WTC11 (cell line): ENCODE data around the gene UBL4B. TPM values are rescaled to one million over a fixed set of nuclear protein-coding genes. Genes with fewer than 3 reads are reported as not detected.

Source experiments
- ATAC-seq: fragments of 200-7000 bp; cut with Tn5 transposase; 2 replicates; pipeline ENCODE4 v1.10.0; 2021; ENCODE audit warnings: mild to moderate bottlenecking, moderate library complexity
- CTCF ChIA-PET: fragments of 300-600 bp; sonication (Branson Sonifier 250); formaldehyde crosslinking; loops from one replicate; lab custom pipeline; 2021; ENCODE audit warnings: antibody characterized with exemption; lab: Charles Lee
- POLR2A ChIA-PET: fragments of 350-600 bp; sonication (Branson Sonifier 250); formaldehyde crosslinking; loops from one replicate; lab custom pipeline; 2021; ENCODE audit warnings: antibody characterized with exemption; lab: Charles Lee
- DNase-seq: peaks from one replicate; pipeline ENCODE4 v3.0.0; 2021; ENCODE audit warnings: low spot score
- H3K27ac Mint-ChIP-seq: 2 replicates; pipeline ENCODE4 v1.8.0; 2021; ENCODE audit warnings: mixed read lengths
- H3K27me3 Mint-ChIP-seq: 2 replicates; pipeline ENCODE4 v1.8.0; 2021; ENCODE audit warnings: low read depth, mild to moderate bottlenecking, moderate library complexity, mixed read lengths
- H3K36me3 Mint-ChIP-seq: 2 replicates; pipeline ENCODE4 v1.8.0; 2021; ENCODE audit warnings: mixed read lengths
- H3K4me1 Mint-ChIP-seq: 2 replicates; pipeline ENCODE4 v1.8.0; 2022; ENCODE audit warnings: mixed read lengths
- H3K4me3 Mint-ChIP-seq: 2 replicates; pipeline ENCODE4 v1.8.0; 2021; ENCODE audit warnings: mild to moderate bottlenecking, moderate library complexity, mixed read lengths
- H3K9me3 Mint-ChIP-seq: 2 replicates; pipeline ENCODE4 v1.8.0; 2021; ENCODE audit warnings: mixed read lengths
- ATF1 ChIP-seq: sonication (generic); formaldehyde crosslinking; IDR thresholded peaks from 2 replicates; pipeline ENCODE4 v1.8.1; 2023; ENCODE audit warnings: mild to moderate bottlenecking, moderate library complexity, missing genetic modification reagents
- E2F5 ChIP-seq: sonication (generic); formaldehyde crosslinking; IDR thresholded peaks from 2 replicates; pipeline ENCODE4 v1.8.1; 2022; ENCODE audit warnings: mild to moderate bottlenecking, moderate library complexity, missing genetic modification reagents
- ESRRA ChIP-seq: sonication (generic); formaldehyde crosslinking; IDR thresholded peaks from 2 replicates; pipeline ENCODE4 v1.8.1; 2022; ENCODE audit warnings: mild to moderate bottlenecking, missing genetic modification reagents, borderline replicate concordance
- FOXK1 ChIP-seq: sonication (generic); formaldehyde crosslinking; IDR thresholded peaks from 2 replicates; pipeline ENCODE4 v1.8.0; 2022; ENCODE audit warnings: mild to moderate bottlenecking, moderate library complexity, missing genetic modification reagents
- JAZF1 ChIP-seq: fragments of 250-450 bp; sonication (Bioruptor Pico); IDR thresholded peaks from 2 replicates; pipeline ENCODE4 v1.9.0; 2021; ENCODE audit warnings: moderate library complexity, mild to moderate bottlenecking, inconsistent platforms
- NFATC4 ChIP-seq: fragments of 250-450 bp; sonication (Bioruptor Pico); IDR thresholded peaks from 2 replicates; pipeline ENCODE4 v1.9.0; 2021; ENCODE audit warnings: mild to moderate bottlenecking
- NFYB ChIP-seq: sonication (generic); formaldehyde crosslinking; conservative IDR thresholded peaks from 2 replicates; pipeline ENCODE4 v1.8.0; 2022; ENCODE audit warnings: low read depth, missing genetic modification reagents
- PREB ChIP-seq: sonication (generic); formaldehyde crosslinking; IDR thresholded peaks from 2 replicates; pipeline ENCODE4 v1.8.1; 2022; ENCODE audit warnings: mild to moderate bottlenecking, missing genetic modification reagents, moderate library complexity, borderline replicate concordance
- SMAD4 ChIP-seq: sonication (generic); formaldehyde crosslinking; IDR thresholded peaks from 2 replicates; pipeline ENCODE4 v1.8.0; 2022; ENCODE audit warnings: mild to moderate bottlenecking, missing genetic modification reagents
- SOX15 ChIP-seq: fragments of 250-450 bp; sonication (Bioruptor Pico); IDR thresholded peaks from 2 replicates; pipeline ENCODE4 v1.9.0; 2021; ENCODE audit warnings: mild to moderate bottlenecking
- SP1 ChIP-seq: sonication (generic); formaldehyde crosslinking; conservative IDR thresholded peaks from 2 replicates; pipeline ENCODE4 v1.8.1; 2022; ENCODE audit warnings: missing genetic modification reagents
- USF1 ChIP-seq: sonication (generic); formaldehyde crosslinking; IDR thresholded peaks from 2 replicates; pipeline ENCODE4 v1.8.0; 2022; ENCODE audit warnings: mild to moderate bottlenecking, missing genetic modification reagents
- ZBTB21 ChIP-seq: sonication (generic); formaldehyde crosslinking; IDR thresholded peaks from 2 replicates; pipeline ENCODE4 v1.8.1; 2023; ENCODE audit warnings: mild to moderate bottlenecking, missing genetic modification reagents, borderline replicate concordance
- ZMAT4 ChIP-seq: fragments of 250-450 bp; sonication (Bioruptor Pico); IDR thresholded peaks from 2 replicates; pipeline ENCODE4 v1.9.0; 2021; ENCODE audit warnings: mild to moderate bottlenecking
- ZNF416 ChIP-seq: fragments of 250-450 bp; sonication (Bioruptor Pico); IDR thresholded peaks from 2 replicates; pipeline ENCODE4 v1.9.0; 2021; ENCODE audit warnings: mild to moderate bottlenecking, inconsistent platforms
- ZSCAN18 ChIP-seq: fragments of 250-450 bp; sonication (Bioruptor Pico); IDR thresholded peaks from 2 replicates; pipeline ENCODE4 v2.1.2; 2022; ENCODE audit warnings: mild to moderate bottlenecking, moderate library complexity
- total RNA-seq: library from RNA; stranded (reverse); gene quantifications from 3 replicates; pipeline ENCODE4 v1.2.3, GENCODE V29; 2021
- TF ChIP-seq, protein P1 (sequence below): sonication (generic); formaldehyde crosslinking; IDR thresholded peaks from 2 replicates; pipeline ENCODE4 v1.8.0; 2022; ENCODE audit warnings: mild to moderate bottlenecking, missing genetic modification reagents
- TF ChIP-seq, protein P2 (sequence below): fragments of 200-600 bp; IDR thresholded peaks from 2 replicates; pipeline ENCODE4 v1.8.0; 2022; ENCODE audit warnings: antibody characterized with exemption
- TF ChIP-seq, protein P3 (sequence below): sonication (generic); formaldehyde crosslinking; IDR thresholded peaks from 2 replicates; pipeline ENCODE4 v1.8.1; 2023; ENCODE audit warnings: mild to moderate bottlenecking, missing genetic modification reagents
- TF ChIP-seq, protein P4 (sequence below): sonication (generic); formaldehyde crosslinking; IDR thresholded peaks from 2 replicates; pipeline ENCODE4 v1.8.1; 2023; ENCODE audit warnings: mild to moderate bottlenecking, missing genetic modification reagents, moderate library complexity
- TF ChIP-seq, protein P5 (sequence below): sonication (generic); formaldehyde crosslinking; IDR thresholded peaks from 2 replicates; pipeline ENCODE4 v1.8.1; 2022; ENCODE audit warnings: missing genetic modification reagents, borderline replicate concordance

The UBL4B gene
- total RNA-seq, 1 experiment from 2014 or later: 0.11 TPM

GRCh38 chr1:110106013-110106941, 6.0 kb upstream of the UBL4B start:
- H3K27me3 Mint-ChIP-seq: no peaks in the 10 kb centered on the region
- TF ChIP-seq FOXK1 (no peak), ZNF416 (CRISPR knock-in tag) (no peak), ZSCAN18 (no peak), ZMAT4 (CRISPR knock-in tag) (no peak), ZBTB21 (CRISPR knock-in tag) (no peak), USF1 (CRISPR knock-in tag) (peak; percentile 64; the same call in 1 of the 2 replicates), NFYB (CRISPR knock-in tag) (no peak), SOX15 (CRISPR knock-in tag) (no peak), ESRRA (CRISPR knock-in tag) (no peak), JAZF1 (no peak), SP1 (no peak)
- TF ChIP-seq, protein P1, sequence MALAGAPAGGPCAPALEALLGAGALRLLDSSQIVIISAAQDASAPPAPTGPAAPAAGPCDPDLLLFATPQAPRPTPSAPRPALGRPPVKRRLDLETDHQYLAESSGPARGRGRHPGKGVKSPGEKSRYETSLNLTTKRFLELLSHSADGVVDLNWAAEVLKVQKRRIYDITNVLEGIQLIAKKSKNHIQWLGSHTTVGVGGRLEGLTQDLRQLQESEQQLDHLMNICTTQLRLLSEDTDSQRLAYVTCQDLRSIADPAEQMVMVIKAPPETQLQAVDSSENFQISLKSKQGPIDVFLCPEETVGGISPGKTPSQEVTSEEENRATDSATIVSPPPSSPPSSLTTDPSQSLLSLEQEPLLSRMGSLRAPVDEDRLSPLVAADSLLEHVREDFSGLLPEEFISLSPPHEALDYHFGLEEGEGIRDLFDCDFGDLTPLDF (CRISPR knock-in tag): no peak
- TF ChIP-seq, protein P2, sequence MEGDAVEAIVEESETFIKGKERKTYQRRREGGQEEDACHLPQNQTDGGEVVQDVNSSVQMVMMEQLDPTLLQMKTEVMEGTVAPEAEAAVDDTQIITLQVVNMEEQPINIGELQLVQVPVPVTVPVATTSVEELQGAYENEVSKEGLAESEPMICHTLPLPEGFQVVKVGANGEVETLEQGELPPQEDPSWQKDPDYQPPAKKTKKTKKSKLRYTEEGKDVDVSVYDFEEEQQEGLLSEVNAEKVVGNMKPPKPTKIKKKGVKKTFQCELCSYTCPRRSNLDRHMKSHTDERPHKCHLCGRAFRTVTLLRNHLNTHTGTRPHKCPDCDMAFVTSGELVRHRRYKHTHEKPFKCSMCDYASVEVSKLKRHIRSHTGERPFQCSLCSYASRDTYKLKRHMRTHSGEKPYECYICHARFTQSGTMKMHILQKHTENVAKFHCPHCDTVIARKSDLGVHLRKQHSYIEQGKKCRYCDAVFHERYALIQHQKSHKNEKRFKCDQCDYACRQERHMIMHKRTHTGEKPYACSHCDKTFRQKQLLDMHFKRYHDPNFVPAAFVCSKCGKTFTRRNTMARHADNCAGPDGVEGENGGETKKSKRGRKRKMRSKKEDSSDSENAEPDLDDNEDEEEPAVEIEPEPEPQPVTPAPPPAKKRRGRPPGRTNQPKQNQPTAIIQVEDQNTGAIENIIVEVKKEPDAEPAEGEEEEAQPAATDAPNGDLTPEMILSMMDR: peak; percentile 81
- TF ChIP-seq, protein P3, sequence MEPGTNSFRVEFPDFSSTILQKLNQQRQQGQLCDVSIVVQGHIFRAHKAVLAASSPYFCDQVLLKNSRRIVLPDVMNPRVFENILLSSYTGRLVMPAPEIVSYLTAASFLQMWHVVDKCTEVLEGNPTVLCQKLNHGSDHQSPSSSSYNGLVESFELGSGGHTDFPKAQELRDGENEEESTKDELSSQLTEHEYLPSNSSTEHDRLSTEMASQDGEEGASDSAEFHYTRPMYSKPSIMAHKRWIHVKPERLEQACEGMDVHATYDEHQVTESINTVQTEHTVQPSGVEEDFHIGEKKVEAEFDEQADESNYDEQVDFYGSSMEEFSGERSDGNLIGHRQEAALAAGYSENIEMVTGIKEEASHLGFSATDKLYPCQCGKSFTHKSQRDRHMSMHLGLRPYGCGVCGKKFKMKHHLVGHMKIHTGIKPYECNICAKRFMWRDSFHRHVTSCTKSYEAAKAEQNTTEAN (CRISPR knock-in tag): no peak
- TF ChIP-seq, protein P4, sequence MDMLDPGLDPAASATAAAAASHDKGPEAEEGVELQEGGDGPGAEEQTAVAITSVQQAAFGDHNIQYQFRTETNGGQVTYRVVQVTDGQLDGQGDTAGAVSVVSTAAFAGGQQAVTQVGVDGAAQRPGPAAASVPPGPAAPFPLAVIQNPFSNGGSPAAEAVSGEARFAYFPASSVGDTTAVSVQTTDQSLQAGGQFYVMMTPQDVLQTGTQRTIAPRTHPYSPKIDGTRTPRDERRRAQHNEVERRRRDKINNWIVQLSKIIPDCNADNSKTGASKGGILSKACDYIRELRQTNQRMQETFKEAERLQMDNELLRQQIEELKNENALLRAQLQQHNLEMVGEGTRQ: no peak
- no peak overlapping the region for H3K4me3 Mint-ChIP-seq
- DNase-seq: peak; percentile 83
- H3K4me1 Mint-ChIP-seq: no peaks in the 10 kb centered on the region
- no peaks in the 10 kb centered on the region for H3K9me3 Mint-ChIP-seq
- CTCF ChIA-PET: interaction anchor here (0.6 to 11.3 kb wide), 42 partner anchors 8 to 677 kb away, joined by 3 to 291 read pairs (median 4); partner anchors contain the start of genes SLC6A17 and STRIP1
- ATAC-seq: peak; percentile 97
- POLR2A ChIA-PET: interaction anchor here (1.1 kb wide), 2 partner anchors 15 to 18 kb away, joined by 3 to 5 read pairs; no protein-coding TSS in a partner anchor
- H3K27ac Mint-ChIP-seq: no peak overlapping the region
- no peaks in the 10 kb centered on the region for H3K36me3 Mint-ChIP-seq

- ChIA-PET CTCF (interaction anchor here (0.7 to 3.2 kb wide), 3 partner anchors 9 to 49 kb away, joined by 3 to 18 read pairs (median 3); no protein-coding TSS in a partner anchor), POLR2A (no interaction called here)
- no peaks in the 10 kb centered on the region for H3K27me3 Mint-ChIP-seq
- H3K4me1 Mint-ChIP-seq: no peaks in the 10 kb centered on the region
- H3K27ac Mint-ChIP-seq: no peak overlapping the region
- ATAC-seq (no peak), DNase-seq (no peak)
- H3K9me3 Mint-ChIP-seq: no peaks in the 10 kb centered on the region
- no peak overlapping the region for H3K4me3 Mint-ChIP-seq
- no peaks in the 10 kb centered on the region for H3K36me3 Mint-ChIP-seq
- no peak for TF ChIP-seq ATF1
- TF ChIP-seq, protein P5, sequence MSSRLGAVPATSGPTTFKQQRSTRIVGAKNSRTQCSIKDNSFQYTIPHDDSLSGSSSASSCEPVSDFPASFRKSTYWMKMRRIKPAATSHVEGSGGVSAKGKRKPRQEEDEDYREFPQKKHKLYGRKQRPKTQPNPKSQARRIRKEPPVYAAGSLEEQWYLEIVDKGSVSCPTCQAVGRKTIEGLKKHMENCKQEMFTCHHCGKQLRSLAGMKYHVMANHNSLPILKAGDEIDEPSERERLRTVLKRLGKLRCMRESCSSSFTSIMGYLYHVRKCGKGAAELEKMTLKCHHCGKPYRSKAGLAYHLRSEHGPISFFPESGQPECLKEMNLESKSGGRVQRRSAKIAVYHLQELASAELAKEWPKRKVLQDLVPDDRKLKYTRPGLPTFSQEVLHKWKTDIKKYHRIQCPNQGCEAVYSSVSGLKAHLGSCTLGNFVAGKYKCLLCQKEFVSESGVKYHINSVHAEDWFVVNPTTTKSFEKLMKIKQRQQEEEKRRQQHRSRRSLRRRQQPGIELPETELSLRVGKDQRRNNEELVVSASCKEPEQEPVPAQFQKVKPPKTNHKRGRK (CRISPR knock-in tag): no peak
- no peak for TF ChIP-seq PREB (CRISPR knock-in tag)
- TF ChIP-seq SMAD4 (CRISPR knock-in tag): no peak
- TF ChIP-seq NFATC4 (CRISPR knock-in tag): no peak
- TF ChIP-seq E2F5 (CRISPR knock-in tag): no peak
These were observed 4.3 kb upstream of the UBL4B start for GRCh38 chr1:110107867-110108469.
